8988T (cell line): Measurements from ENCODE around the gene EFEMP1.

Experiments
- DNase-seq: peaks from one replicate; pipeline ENCODE4 v3.0.0; 2011

EFEMP1 gene

DNA sequence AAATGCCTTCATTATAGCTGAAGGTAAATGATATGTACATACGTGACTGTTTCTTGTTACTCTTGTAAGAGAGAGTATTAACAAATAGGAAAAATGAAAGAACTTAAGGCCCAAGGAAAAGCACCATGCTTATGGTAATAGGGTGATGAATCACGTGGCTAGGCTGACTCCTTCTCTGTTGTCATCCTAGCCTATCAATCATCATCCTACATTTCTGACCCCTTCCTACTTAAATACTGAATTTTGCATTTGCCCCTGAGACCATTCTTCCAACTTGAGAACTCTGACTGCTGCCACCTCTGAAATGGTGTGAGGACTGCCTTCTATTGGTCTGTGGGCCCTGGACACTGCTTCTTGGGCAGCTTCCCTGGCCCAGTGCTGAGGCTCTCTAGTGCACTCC, 28.9 kb downstream of the EFEMP1 start:
- no peak for DNase-seq

DNA sequence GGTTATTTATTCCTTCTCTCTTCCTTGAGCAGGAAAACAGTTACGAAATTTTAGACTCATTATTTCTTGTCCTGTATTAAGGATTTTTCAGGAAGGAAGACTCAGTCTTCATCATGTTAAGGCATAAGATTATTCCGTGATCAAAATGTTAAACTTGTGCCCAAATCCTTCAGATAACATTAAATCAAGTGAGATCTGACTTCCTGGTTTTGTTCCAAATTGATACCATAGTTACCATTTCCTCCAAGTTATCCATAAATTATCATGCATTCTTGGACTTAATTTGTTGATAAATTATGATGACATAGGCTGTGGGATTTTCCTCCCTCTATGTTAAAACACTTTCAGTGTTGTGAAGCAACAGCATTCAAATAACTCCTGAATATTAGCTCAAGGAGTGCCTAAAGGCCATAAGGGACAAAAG, 31.9 kb downstream of the EFEMP1 start:
- DNase-seq = no peak

DNA sequence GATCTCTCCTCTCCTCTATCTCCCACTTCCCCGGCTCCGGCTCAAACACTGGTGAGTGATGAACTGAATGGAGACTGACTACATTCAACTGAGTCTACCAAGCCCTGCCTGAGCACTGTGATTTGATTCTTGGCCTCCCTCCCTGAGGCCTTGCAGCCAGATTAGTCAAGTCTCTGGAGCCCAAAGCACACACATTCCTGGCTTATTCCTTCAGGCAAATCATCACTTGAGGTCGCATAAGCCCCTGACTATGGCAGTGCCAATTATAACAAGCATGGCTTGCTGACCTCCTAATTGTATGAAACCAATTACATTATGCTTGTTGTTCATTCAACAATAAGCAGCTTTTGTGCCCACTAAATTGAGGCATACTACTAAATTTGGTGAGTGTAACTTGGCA, 34.6 kb downstream of the EFEMP1 start:
- no peak for DNase-seq

GRCh38 chr2:55887901-55888624, 35.5 kb downstream of the EFEMP1 start:
- no peak for DNase-seq

- DNase-seq = no peak
Measured at GRCh38 chr2:55887351-55887750, 36.2 kb downstream of the EFEMP1 start.

- DNase-seq = no peak
Measured at GRCh38 chr2:55885944-55886281, 37.7 kb downstream of the EFEMP1 start.

- no peak for DNase-seq
Measured at GRCh38 chr2:55885127-55885943, 38.2 kb downstream of the EFEMP1 start.

DNA sequence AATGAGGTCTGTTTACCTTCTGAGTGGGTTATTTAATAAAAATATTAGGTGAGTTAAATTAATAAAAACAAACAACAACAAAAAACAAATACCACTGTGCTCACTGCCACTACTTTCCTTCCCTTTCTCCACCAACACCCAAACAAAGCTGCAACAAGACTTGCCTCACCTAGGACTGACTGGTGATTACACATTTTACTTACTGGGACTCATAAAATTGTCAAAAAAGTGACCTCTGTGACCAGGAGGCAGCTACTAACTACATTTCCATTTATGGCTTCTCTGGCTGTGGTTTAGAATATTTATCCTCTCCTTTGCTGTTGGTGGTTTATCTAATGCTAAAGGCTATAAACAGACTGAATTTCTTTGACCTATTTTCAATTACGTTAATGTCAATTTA, 39.8 kb downstream of the EFEMP1 start:
- DNase-seq = no peak

- DNase-seq = no peak
Measured at GRCh38 chr2:55883357-55883756, 40.2 kb downstream of the EFEMP1 start.

DNA sequence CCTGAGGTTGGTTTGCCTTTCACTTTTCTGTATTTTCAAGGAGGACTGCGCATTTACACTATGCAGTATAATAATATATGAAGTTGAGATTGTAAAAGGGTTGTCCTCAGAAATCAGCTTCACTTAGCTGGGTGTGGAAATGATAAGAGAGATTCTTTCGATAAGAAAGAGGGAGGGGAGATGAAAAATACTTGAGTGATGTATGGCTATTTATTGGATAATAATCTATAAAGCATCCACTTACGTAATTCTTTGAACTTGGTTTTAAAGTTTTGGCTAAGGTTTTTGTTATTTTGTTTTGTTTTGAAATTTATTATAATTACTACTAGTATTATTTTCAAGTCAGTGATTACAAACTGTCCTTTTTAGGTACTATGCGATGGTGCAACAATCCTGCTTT, 40.6 kb downstream of the EFEMP1 start:
- DNase-seq = no peak

DNA sequence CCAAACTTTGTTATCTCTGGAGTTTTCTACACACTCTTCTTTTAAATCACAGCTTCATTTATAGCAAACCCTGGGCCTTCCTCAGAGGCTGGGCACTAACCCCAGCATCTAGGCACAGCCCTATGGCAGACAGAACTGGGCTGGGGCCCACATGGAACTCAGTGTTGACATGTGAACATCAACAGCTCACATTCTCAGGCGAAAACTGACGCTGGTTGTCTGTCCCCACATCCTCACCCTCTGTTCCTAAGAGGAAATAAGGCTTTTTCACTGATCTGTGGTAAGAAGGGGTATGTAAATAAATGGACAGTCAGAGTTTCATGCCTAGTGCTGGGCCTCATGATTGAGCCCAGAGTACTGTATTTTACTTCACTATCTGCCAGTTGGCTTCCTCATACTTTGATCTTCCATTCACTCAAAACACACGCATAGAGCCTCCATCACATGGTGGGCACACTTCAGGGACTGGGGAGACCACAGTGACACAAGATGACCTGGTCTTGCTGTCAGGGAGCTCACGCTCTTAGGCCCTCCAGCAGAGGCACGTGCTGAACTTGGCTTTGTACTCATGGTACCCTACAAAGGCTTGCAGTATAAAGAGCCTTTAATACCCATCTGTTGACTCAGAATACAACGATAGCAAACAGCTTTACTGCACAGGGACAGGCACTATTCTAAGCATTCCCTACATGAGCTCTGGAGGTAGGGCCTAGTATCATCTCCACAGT, 43.0 kb downstream of the EFEMP1 start:
- no peak for DNase-seq

DNA sequence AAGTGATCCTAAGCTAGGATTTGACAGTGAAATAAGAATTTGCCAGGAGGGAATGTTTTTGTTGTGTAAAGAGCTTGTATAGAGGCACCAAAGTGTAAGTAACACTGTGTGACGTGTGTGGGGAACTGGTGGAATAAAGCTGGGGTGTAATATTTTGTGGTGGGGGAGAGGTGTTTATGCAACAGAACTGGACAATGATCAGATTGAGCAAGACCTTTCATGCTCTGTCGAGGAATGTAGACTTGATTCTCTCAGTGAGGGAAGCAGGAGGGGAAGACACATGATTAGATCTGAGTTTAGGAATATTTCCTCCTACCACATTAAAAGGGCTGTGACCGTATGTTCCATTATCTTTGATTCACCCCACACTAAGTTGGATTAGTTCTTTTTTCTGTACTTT, 43.6 kb downstream of the EFEMP1 start:
- no peak for DNase-seq

GRCh38 chr2:55877087-55877436, 46.5 kb downstream of the EFEMP1 start:
- no peak for DNase-seq

- no peak for DNase-seq
Measured at GRCh38 chr2:55876429-55877086, 47.0 kb downstream of the EFEMP1 start.

- DNase-seq = no peak
Measured at GRCh38 chr2:55875434-55876135, 48.0 kb downstream of the EFEMP1 start.

GRCh38 chr2:55874338-55874737, 49.2 kb downstream of the EFEMP1 start:
- DNase-seq = no peak

- no peak for DNase-seq
Measured at GRCh38 chr2:55871637-55872036, 51.9 kb downstream of the EFEMP1 start.

- DNase-seq = no peak
Measured at GRCh38 chr2:55869637-55870325, 53.8 kb downstream of the EFEMP1 start.

DNA sequence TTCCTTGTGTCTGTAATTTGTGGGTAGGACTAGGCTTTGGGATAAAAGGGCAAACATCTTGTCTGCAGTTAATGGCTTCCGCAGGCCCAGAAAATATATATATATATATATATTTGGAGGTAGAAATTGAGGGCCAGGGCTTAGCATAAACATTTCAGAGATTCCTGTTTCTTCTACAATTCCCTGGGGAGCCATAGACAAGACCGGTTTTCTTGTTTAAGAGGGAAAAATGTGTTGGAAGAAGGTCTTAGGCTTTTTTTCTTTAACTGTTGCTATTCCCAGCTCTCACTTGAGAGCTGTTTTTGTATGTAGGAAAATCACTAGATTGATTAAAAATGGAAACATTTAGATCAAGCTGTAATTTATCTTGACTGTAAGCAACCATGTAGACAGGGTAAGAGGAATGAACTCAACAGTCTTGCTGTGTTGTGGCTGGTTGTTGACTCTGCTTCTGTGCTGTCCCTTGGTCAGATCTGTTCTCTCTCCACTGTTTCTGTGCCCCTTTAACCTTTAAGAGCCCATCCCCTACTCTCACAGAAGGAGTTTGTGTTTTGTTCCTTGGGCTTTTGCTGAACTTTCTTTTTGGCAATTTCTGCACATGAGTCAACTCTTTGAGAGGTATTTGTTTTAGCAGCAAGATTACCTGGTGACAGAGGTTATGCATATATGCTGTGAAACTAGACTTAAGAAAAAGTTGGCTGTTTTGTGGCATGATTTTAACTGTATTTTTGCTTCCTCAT, 58.3 kb downstream of the EFEMP1 start:
- DNase-seq = no peak

DNA sequence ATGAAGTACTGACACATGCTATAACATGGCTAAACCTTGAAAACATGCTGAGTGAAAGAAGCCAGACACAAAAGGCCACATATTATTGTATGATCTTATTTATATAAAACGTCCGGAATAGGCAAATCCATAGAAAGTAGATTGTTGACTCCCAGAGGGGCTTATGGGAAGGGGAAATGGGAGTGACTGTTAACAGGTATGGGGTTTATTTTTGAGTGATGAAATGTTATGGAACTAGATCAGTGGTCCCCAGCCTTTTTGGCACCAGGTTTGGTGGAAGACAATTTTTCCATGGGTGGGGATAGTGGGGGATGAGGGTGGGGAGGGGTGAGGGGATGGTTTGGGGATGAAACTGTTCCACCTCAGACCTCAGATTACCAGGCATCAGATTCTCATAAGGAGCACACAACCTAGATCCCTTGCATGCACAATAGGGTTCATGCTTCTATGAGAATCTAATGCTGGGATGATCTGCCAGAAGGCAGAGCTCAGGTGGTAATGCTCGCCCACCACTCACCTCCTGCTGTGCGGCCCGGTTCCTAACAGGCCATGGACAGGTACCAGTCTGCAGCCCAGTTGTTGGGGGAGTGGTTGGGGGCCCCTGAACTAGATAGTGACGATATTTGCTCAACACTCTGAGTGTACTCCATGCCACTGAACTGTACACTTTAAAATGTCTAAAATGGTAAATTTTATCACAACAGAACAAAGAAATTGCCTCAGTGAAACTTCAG, 59.1 kb downstream of the EFEMP1 start:
- no peak for DNase-seq
